Neural cell (in vitro differentiated cells): ENCODE measurements around the gene RAPGEF3. TPM values are rescaled to one million over a fixed set of nuclear protein-coding genes. Genes with fewer than 3 reads are reported as not detected.

Experiments used
- H2AFZ ChIP-seq: fragments of 200-600, 300-800 bp; sonication (generic), shearing (Covaris generic); 2 replicates; pipeline ENCODE4 v1.6.0; 2014; ENCODE audit warnings: low read depth, mild to moderate bottlenecking, antibody characterized with exemption, low read length, moderate library complexity
- H3F3A ChIP-seq: fragments of 200-600 bp; shearing (Covaris generic); 2 replicates; pipeline ENCODE4 v1.6.1; 2016; ENCODE audit warnings: mild to moderate bottlenecking, moderate library complexity, mixed read lengths, antibody characterized with exemption, low read length; ENCODE audit not compliant: insufficient read depth, poor library complexity, severe bottlenecking
- H3K27ac ChIP-seq: fragments of 200-600, 300-800 bp; sonication (generic), shearing (Covaris generic); 2 replicates; pipeline ENCODE4 v1.5.1; 2014; ENCODE audit warnings: mild to moderate bottlenecking, low read length, moderate library complexity
- H3K27me3 ChIP-seq: fragments of 300-800, 200-600 bp; sonication (generic), shearing (Covaris generic); 2 replicates; pipeline ENCODE4 v1.6.0; 2014; ENCODE audit warnings: mild to moderate bottlenecking, low read depth, low read length, moderate library complexity; ENCODE audit not compliant: insufficient read depth
- H3K36me3 ChIP-seq: fragments of 300-800, 200-600 bp; sonication (generic), shearing (Covaris generic); 2 replicates; pipeline ENCODE4 v1.5.1; 2014; ENCODE audit warnings: mild to moderate bottlenecking, antibody characterized with exemption, low read length, moderate library complexity; ENCODE audit not compliant: insufficient read depth
- H3K4me2 ChIP-seq: fragments of 300-800, 200-600 bp; sonication (generic), shearing (Covaris generic); 2 replicates; pipeline ENCODE4 v1.6.0; 2014; ENCODE audit warnings: mild to moderate bottlenecking, low read length
- H3K4me3 ChIP-seq: fragments of 300-800, 200-600 bp; sonication (generic), shearing (Covaris generic); 2 replicates; pipeline ENCODE4 v1.5.1; 2014; ENCODE audit warnings: mild to moderate bottlenecking, low read length, moderate library complexity
- H3K79me2 ChIP-seq: fragments of 200-600 bp; shearing (Covaris generic); replicated peaks from 2 replicates; pipeline ENCODE4 v1.6.0; 2014; ENCODE audit warnings: mild to moderate bottlenecking, low read length, moderate library complexity; ENCODE audit not compliant: insufficient read depth
- H3K9ac ChIP-seq: fragments of 300-800, 200-600 bp; sonication (generic), shearing (Covaris generic); 2 replicates; pipeline ENCODE4 v1.6.1; 2016; ENCODE audit warnings: mild to moderate bottlenecking, low read length, mixed read lengths
- H3K9me2 ChIP-seq: fragments of 200-600 bp; shearing (Covaris generic); 2 replicates; pipeline ENCODE4 v1.6.1; 2016; ENCODE audit warnings: mild to moderate bottlenecking, low read length, mixed read lengths; ENCODE audit not compliant: insufficient read depth
- H3K9me3 ChIP-seq: fragments of 200-600, 300-800 bp; sonication (generic), shearing (Covaris generic); 2 replicates; pipeline ENCODE4 v1.6.1; 2016; ENCODE audit warnings: mild to moderate bottlenecking, mixed run types, low read length, moderate library complexity, mixed read lengths
- H4K20me1 ChIP-seq: fragments of 200-600 bp; shearing (Covaris generic); 2 replicates; pipeline ENCODE4 v1.6.1; 2016; ENCODE audit warnings: mild to moderate bottlenecking, mixed run types; ENCODE audit not compliant: insufficient read depth
- EP300 ChIP-seq: fragments of 450-650 bp; conservative IDR thresholded peaks from 2 replicates; pipeline ENCODE4 v1.6.1; 2014; ENCODE audit warnings: antibody characterized with exemption, mild to moderate bottlenecking, moderate library complexity; ENCODE audit not compliant: poor library complexity, severe bottlenecking
- EZH2 ChIP-seq: fragments of 200-600, 300-800 bp; shearing (Covaris generic), sonication (generic); IDR thresholded peaks from 2 replicates; pipeline ENCODE4 v1.6.1; 2014; ENCODE audit warnings: antibody characterized with exemption, low read length, borderline replicate concordance, mild to moderate bottlenecking; ENCODE audit not compliant: insufficient read depth, poor library complexity, severe bottlenecking
- MXI1 ChIP-seq: fragments of 450-650 bp; conservative IDR thresholded peaks from 2 replicates; pipeline ENCODE4 v1.6.1; 2014; ENCODE audit warnings: antibody characterized with exemption, mild to moderate bottlenecking; ENCODE audit not compliant: poor library complexity, severe bottlenecking
- POLR2AphosphoS5 ChIP-seq: IDR thresholded peaks from 2 replicates; pipeline ENCODE4 v1.6.1; 2012
- RAD21 ChIP-seq: fragments of 450-650 bp; conservative IDR thresholded peaks from 2 replicates; pipeline ENCODE4 v1.6.1; 2014; ENCODE audit warnings: antibody characterized with exemption, mild to moderate bottlenecking, moderate library complexity
- REST ChIP-seq: IDR thresholded peaks from 2 replicates; pipeline ENCODE4 v1.6.1; 2012; ENCODE audit warnings: borderline replicate concordance
- SMC3 ChIP-seq: fragments of 450-650 bp; conservative IDR thresholded peaks from 2 replicates; pipeline ENCODE4 v1.6.1; 2014; ENCODE audit warnings: antibody characterized with exemption, mild to moderate bottlenecking, moderate library complexity; ENCODE audit not compliant: poor library complexity
- TAF1 ChIP-seq: IDR thresholded peaks from 2 replicates; pipeline ENCODE4 v1.6.1; 2012; ENCODE audit warnings: low read depth
- polyA plus RNA-seq: library from polyadenylated mRNA; depleted of rRNA; stranded (reverse); fragments of >200 nt; gene quantifications from 2 replicates; pipeline ENCODE4 v1.2.3, GENCODE V29; 2014
- TF ChIP-seq, protein P1 (sequence below): fragments of 450-650 bp; IDR thresholded peaks from 2 replicates; pipeline ENCODE4 v1.5.1; 2014; ENCODE audit warnings: antibody characterized with exemption, mild to moderate bottlenecking, moderate library complexity; ENCODE audit not compliant: poor library complexity, severe bottlenecking

Gene RAPGEF3
- polyA plus RNA-seq, 1 donor from 2014 or later: 1.5 TPM

- H3K9ac ChIP-seq: no peak overlapping the region
- no peaks in the 10 kb centered on the region for H3F3A ChIP-seq
- TF ChIP-seq, protein P1, sequence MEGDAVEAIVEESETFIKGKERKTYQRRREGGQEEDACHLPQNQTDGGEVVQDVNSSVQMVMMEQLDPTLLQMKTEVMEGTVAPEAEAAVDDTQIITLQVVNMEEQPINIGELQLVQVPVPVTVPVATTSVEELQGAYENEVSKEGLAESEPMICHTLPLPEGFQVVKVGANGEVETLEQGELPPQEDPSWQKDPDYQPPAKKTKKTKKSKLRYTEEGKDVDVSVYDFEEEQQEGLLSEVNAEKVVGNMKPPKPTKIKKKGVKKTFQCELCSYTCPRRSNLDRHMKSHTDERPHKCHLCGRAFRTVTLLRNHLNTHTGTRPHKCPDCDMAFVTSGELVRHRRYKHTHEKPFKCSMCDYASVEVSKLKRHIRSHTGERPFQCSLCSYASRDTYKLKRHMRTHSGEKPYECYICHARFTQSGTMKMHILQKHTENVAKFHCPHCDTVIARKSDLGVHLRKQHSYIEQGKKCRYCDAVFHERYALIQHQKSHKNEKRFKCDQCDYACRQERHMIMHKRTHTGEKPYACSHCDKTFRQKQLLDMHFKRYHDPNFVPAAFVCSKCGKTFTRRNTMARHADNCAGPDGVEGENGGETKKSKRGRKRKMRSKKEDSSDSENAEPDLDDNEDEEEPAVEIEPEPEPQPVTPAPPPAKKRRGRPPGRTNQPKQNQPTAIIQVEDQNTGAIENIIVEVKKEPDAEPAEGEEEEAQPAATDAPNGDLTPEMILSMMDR: no peak
- TF ChIP-seq EZH2: no peak
- TF ChIP-seq RAD21: no peak
- TF ChIP-seq TAF1: no peak
- TF ChIP-seq EP300: no peak
- TF ChIP-seq SMC3: no peak
- TF ChIP-seq POLR2AphosphoS5: no peak
- TF ChIP-seq MXI1: no peak
- TF ChIP-seq REST: no peak
- H3K79me2 ChIP-seq: no peaks in the 10 kb centered on the region
- H3K27ac ChIP-seq: no peak overlapping the region
- no peaks in the 10 kb centered on the region for H3K27me3 ChIP-seq
- H4K20me1 ChIP-seq: no peaks in the 10 kb centered on the region
- no peak overlapping the region for H2AFZ ChIP-seq
- no peaks in the 10 kb centered on the region for H3K9me3 ChIP-seq
- no peaks in the 10 kb centered on the region for H3K36me3 ChIP-seq
- no peak overlapping the region for H3K4me3 ChIP-seq
- H3K4me2 ChIP-seq: no peak overlapping the region
- H3K9me2 ChIP-seq: no peaks in the 10 kb centered on the region
Measured at GRCh38 chr12:47740606-47741339, 17.9 kb downstream of the RAPGEF3 start.

DNA sequence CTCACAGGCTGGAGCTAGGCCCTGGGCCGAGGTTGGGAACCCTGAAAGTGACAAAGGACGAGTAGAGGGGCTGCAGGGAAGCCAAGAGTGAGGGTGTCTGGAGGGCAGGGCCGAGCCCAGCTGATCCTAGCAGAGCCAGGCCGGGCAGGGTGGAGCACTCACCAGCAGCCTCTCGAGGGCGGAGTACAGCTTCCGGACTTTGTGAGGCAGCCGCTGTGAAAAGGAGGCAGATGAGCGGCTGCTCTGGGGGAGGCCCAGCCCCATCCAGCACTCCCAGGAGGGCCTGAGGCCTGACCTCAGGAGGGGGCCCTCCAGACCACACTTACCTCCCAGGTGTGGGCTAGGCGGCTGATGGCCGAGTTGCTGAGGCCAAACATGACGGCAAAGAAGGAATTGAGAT is 18.7 kb downstream of the RAPGEF3 start:
- Histone ChIP-seq H3K9me3 (no peaks in the 10 kb centered on the region), H3K36me3 (no peaks in the 10 kb centered on the region), H3K27ac (no peak overlapping the region), H4K20me1 (no peaks in the 10 kb centered on the region), H3K4me2 (no peak overlapping the region), H3K27me3 (no peaks in the 10 kb centered on the region), H3F3A (no peaks in the 10 kb centered on the region), H3K9me2 (no peaks in the 10 kb centered on the region), H3K9ac (no peak overlapping the region), H2AFZ (no peak overlapping the region), H3K4me3 (no peak overlapping the region), H3K79me2 (no peaks in the 10 kb centered on the region)
- TF ChIP-seq, protein P1: no peak
- TF ChIP-seq REST (no peak), RAD21 (no peak), SMC3 (no peak), TAF1 (no peak), MXI1 (no peak), EP300 (no peak), EZH2 (no peak), POLR2AphosphoS5 (no peak)
